H1 (cell line): Measurements from ENCODE around the gene CLDN6. TPM values are rescaled to one million over a fixed set of nuclear protein-coding genes. Genes with fewer than 3 reads are reported as not detected.

Experiments used
- CTCF ChIA-PET: fragments of 300-600 bp; sonication (Branson Sonifier 250); formaldehyde crosslinking; loops from one replicate; lab custom pipeline; 2021; ENCODE audit not compliant: partially characterized antibody; lab: Charles Lee
- POLR2A ChIA-PET: fragments of 300-600 bp; sonication (Branson Sonifier 250); formaldehyde crosslinking; loops from one replicate; lab custom pipeline; 2021; ENCODE audit warnings: inconsistent platforms; ENCODE audit not compliant: partially characterized antibody; lab: Charles Lee
- DNase-seq, 2 experiments: peaks; one replicate each; pipeline versions ENCODE4 v3.0.0 to v3.0.0-alpha.2; 2010 to 2022; ENCODE audit warnings: low spot score in 2 of 2, low read depth in 1 of 2, mixed read lengths in 1 of 2
- FAIRE-seq: peaks from 2 replicates; lab custom pipeline; 2011; peaks lifted over from hg19 to GRCh38; lab: Jason Lieb, UNC
- H2AFZ ChIP-seq: 2 replicates; pipeline ENCODE4 v1.8.1; 2012; ENCODE audit warnings: low read length, inconsistent platforms
- H2AK5ac ChIP-seq: 2 replicates; pipeline ENCODE4 v1.6.1; 2013; ENCODE audit warnings: low read depth, low read length
- H2BK120ac ChIP-seq: replicated peaks from 2 replicates; pipeline ENCODE3; 2013; ENCODE audit warnings: low read depth, low read length, inconsistent platforms
- H2BK12ac ChIP-seq: 2 replicates; pipeline ENCODE4 v1.6.1; 2013; ENCODE audit warnings: low read depth, low read length
- H2BK15ac ChIP-seq: 2 replicates; pipeline ENCODE4 v1.6.1; 2013; ENCODE audit warnings: low read length
- H2BK20ac ChIP-seq: 2 replicates; pipeline ENCODE4 v1.6.1; 2013; ENCODE audit warnings: low read length
- H2BK5ac ChIP-seq: 2 replicates; pipeline ENCODE4 v1.6.1; 2013; ENCODE audit warnings: low read depth, low read length
- H3K14ac ChIP-seq: 2 replicates; pipeline ENCODE4 v1.6.1; 2013; ENCODE audit warnings: inconsistent platforms; ENCODE audit not compliant: insufficient read length
- H3K18ac ChIP-seq: 2 replicates; pipeline ENCODE4 v1.6.1; 2013; ENCODE audit warnings: low read length; ENCODE audit errors: extremely low read depth
- H3K23ac ChIP-seq: 2 replicates; pipeline ENCODE4 v1.6.1; 2013; ENCODE audit warnings: inconsistent platforms; ENCODE audit not compliant: insufficient read length
- H3K23me2 ChIP-seq: 2 replicates; pipeline ENCODE4 v1.6.1; 2013; ENCODE audit warnings: low read depth, low read length
- H3K27ac ChIP-seq: 2 replicates; pipeline ENCODE4 v1.6.1; 2011; ENCODE audit warnings: low read depth, low read length, inconsistent platforms
- H3K27me3 ChIP-seq, 4 experiments: replicated peaks in 1 of 4; 1 replicate in 1 of 4; 2 replicates in 3 of 4; pipeline versions ENCODE4 v1.6.1 to v1.8.1; 2011 to 2013; ENCODE audit warnings: low read length in 3 of 4, mild to moderate bottlenecking in 3 of 4, inconsistent platforms in 2 of 4, mixed read lengths in 2 of 4, moderate library complexity in 1 of 4; ENCODE audit not compliant: control insufficient read depth in 3 of 4, insufficient read depth in 3 of 4; ENCODE audit errors: extremely low read depth in 1 of 4
- H3K36me3 ChIP-seq, 4 experiments: 2 replicates each; pipeline versions ENCODE4 v1.6.1 to v1.8.1; 2011 to 2013; ENCODE audit warnings: mild to moderate bottlenecking in 4 of 4, low read length in 3 of 4, moderate library complexity in 2 of 4, control low read depth in 1 of 4, inconsistent platforms in 1 of 4; ENCODE audit not compliant: insufficient read depth in 4 of 4, control insufficient read depth in 2 of 4
- H3K4ac ChIP-seq: replicated peaks from 2 replicates; pipeline ENCODE3; 2013; ENCODE audit warnings: low read length, low read depth, mixed read lengths, inconsistent platforms; ENCODE audit not compliant: insufficient read length
- H3K4me1 ChIP-seq, 4 experiments: replicated peaks in 1 of 4; 1 replicate in 1 of 4; 2 replicates in 3 of 4; pipeline versions ENCODE4 v1.6.1 to v1.8.1; 2011 to 2013; ENCODE audit warnings: low read length in 3 of 4, inconsistent platforms in 2 of 4, mixed read lengths in 1 of 4; ENCODE audit not compliant: insufficient read depth in 4 of 4, control insufficient read depth in 3 of 4
- H3K4me2 ChIP-seq, 2 experiments: 2 replicates each; pipeline versions ENCODE4 v1.6.1 to v1.8.1; 2011 to 2013; ENCODE audit warnings: low read depth in 2 of 2, low read length in 2 of 2, control low read depth in 1 of 2, inconsistent platforms in 1 of 2, mild to moderate bottlenecking in 1 of 2; ENCODE audit not compliant: insufficient read depth in 1 of 2
- H3K4me3 ChIP-seq, 4 experiments: fragments of 200-600, 300-600 bp in 1 of 4; sonication (generic), shearing (Covaris generic), sonication (Bioruptor Twin) in 1 of 4; 2 replicates each; pipeline versions ENCODE4 v1.5.1 to v1.8.1; 2011 to 2016; ENCODE audit warnings: low read length in 4 of 4, low read depth in 3 of 4, control low read depth in 2 of 4, inconsistent platforms in 2 of 4, mild to moderate bottlenecking in 2 of 4, mixed read lengths in 1 of 4, moderate library complexity in 1 of 4; ENCODE audit not compliant: insufficient read depth in 2 of 4; ENCODE audit errors: extremely low read depth in 1 of 4
- H3K56ac ChIP-seq: replicated peaks from 2 replicates; pipeline ENCODE3; 2013; ENCODE audit warnings: low read depth, mild to moderate bottlenecking, mixed read lengths, low read length, inconsistent platforms; ENCODE audit not compliant: insufficient read length
- H3K79me1 ChIP-seq: 2 replicates; pipeline ENCODE4 v1.6.1; 2013; ENCODE audit warnings: low read depth, low read length, control low read depth
- H3K79me2 ChIP-seq, 2 experiments: 2 replicates each; pipeline versions ENCODE4 v1.6.1 to v1.8.1; 2012 to 2013; ENCODE audit warnings: low read length in 2 of 2, mild to moderate bottlenecking in 2 of 2, inconsistent platforms in 1 of 2; ENCODE audit not compliant: insufficient read depth in 2 of 2, control insufficient read depth in 1 of 2
- H3K9ac ChIP-seq, 4 experiments: replicated peaks in 1 of 4; 1 replicate in 1 of 4; 2 replicates in 3 of 4; pipeline versions ENCODE4 v1.6.1 to v1.8.1; 2011 to 2013; ENCODE audit warnings: low read depth in 3 of 4, low read length in 3 of 4, control low read depth in 2 of 4, mild to moderate bottlenecking in 2 of 4, moderate library complexity in 2 of 4, inconsistent platforms in 1 of 4; ENCODE audit errors: extremely low read depth in 1 of 4
- H3K9me3 ChIP-seq, 2 experiments: 2 replicates each; pipeline versions ENCODE4 v1.6.1 to v1.8.1; 2012 to 2013; ENCODE audit warnings: mild to moderate bottlenecking in 2 of 2, moderate library complexity in 2 of 2, control low read depth in 1 of 2, inconsistent platforms in 1 of 2, low read depth in 1 of 2, low read length in 1 of 2, mixed read lengths in 1 of 2; ENCODE audit not compliant: insufficient read depth in 2 of 2
- H4K20me1 ChIP-seq, 2 experiments: replicated peaks in 1 of 2; 2 replicates each; pipeline versions ENCODE3 to v1.8.1; 2011 to 2013; ENCODE audit warnings: inconsistent platforms in 2 of 2, low read length in 2 of 2, mild to moderate bottlenecking in 1 of 2; ENCODE audit not compliant: insufficient read depth in 2 of 2, control insufficient read depth in 1 of 2
- H4K5ac ChIP-seq: 2 replicates; pipeline ENCODE4 v1.6.1; 2013; ENCODE audit warnings: low read length, low read depth, mixed read lengths, inconsistent platforms; ENCODE audit not compliant: insufficient read length
- H4K8ac ChIP-seq: 2 replicates; pipeline ENCODE4 v1.8.0; 2013; ENCODE audit warnings: mild to moderate bottlenecking, moderate library complexity, low read length, inconsistent platforms; ENCODE audit not compliant: insufficient read depth; ENCODE audit errors: extremely low read depth
- H4K91ac ChIP-seq: replicated peaks from 2 replicates; pipeline ENCODE3; 2013; ENCODE audit warnings: low read length, mixed read lengths, inconsistent platforms; ENCODE audit not compliant: insufficient read length
- BCL11A ChIP-seq, 2 experiments: IDR thresholded peaks; one replicate each; pipeline ENCODE4 v1.6.1; 2011; ENCODE audit warnings: low read depth in 2 of 2, low read length in 2 of 2, mild to moderate bottlenecking in 2 of 2
- BRCA1 ChIP-seq: IDR thresholded peaks from 2 replicates; pipeline ENCODE4 v1.6.1; 2012; ENCODE audit warnings: low read depth, low read length, improper control_type of control experiment
- CHD1 ChIP-seq: IDR thresholded peaks from 2 replicates; pipeline ENCODE4 v1.6.1; 2012; ENCODE audit warnings: low read depth, low read length, improper control_type of control experiment
- E2F6 ChIP-seq: IDR thresholded peaks from 2 replicates; pipeline ENCODE4 v1.6.1; 2012; ENCODE audit warnings: inconsistent platforms
- EP300 ChIP-seq, 2 experiments: IDR thresholded peaks; 1 replicate in 1 of 2; 2 replicates in 1 of 2; pipeline ENCODE4 v1.6.1; 2011 to 2012; ENCODE audit warnings: low read depth in 2 of 2, low read length in 2 of 2, mild to moderate bottlenecking in 2 of 2, borderline replicate concordance in 1 of 2, inconsistent platforms in 1 of 2, moderate library complexity in 1 of 2
- GABPA ChIP-seq: IDR thresholded peaks from 2 replicates; pipeline ENCODE4 v1.6.1; 2011; ENCODE audit warnings: mild to moderate bottlenecking, low read length, moderate library complexity, borderline replicate concordance; ENCODE audit not compliant: insufficient read depth
- SAP30 ChIP-seq: fragments of 300-600 bp; sonication (generic); IDR thresholded peaks from 2 replicates; pipeline ENCODE4 v1.7.1; 2012; ENCODE audit warnings: low read length, moderate library complexity, mild to moderate bottlenecking, inconsistent platforms; ENCODE audit not compliant: insufficient read depth, insufficient replicate concordance
- TBP ChIP-seq: IDR thresholded peaks from 2 replicates; pipeline ENCODE4 v1.6.1; 2011; ENCODE audit warnings: low read depth, low read length, improper control_type of control experiment
- WGBS, 2 experiments: shearing (Covaris generic) in 1 of 2; methylation state at CpG; one replicate each; pipeline versions ENCODE4 v1.1.6 to v1.1.7; 2013 to 2015; ENCODE audit warnings: low lambda C conversion rate in 2 of 2, mixed read lengths in 2 of 2, inconsistent platforms in 1 of 2, low coverage in 1 of 2, missing lambda C conversion rate in 1 of 2; ENCODE audit not compliant: insufficient replicate concordance in 2 of 2, insufficient coverage in 1 of 2, insufficient read length in 1 of 2; ENCODE audit errors: extremely low coverage in 1 of 2, missing lambda C conversion rate in 1 of 2; 5-methylcytosine and 5-hydroxymethylcytosine counted together
- polyA plus RNA-seq, 7 experiments: library from polyadenylated mRNA; depleted of rRNA in 3 of 7; stranded (reverse) in 5 of 7; unstranded in 2 of 7; fragments of >200 nt in 5 of 7; fragments of 200-250 nt in 2 of 7; gene quantifications; 1 replicate in 5 of 7; 2 replicates in 1 of 7; 4 replicates in 1 of 7; pipeline versions ENCODE4 v1.2.1 to v1.2.3, GENCODE V29; 2011 to 2013; ENCODE audit warnings: missing spikeins in 2 of 7, mixed read lengths in 2 of 7
- total RNA-seq: library from RNA; stranded (reverse); fragmentation: NEBNext Ultra II Directional; extraction: Animal tissue kit (Norgen Biotek cat#: 25700); gene quantifications from 2 replicates; pipeline ENCODE4 v1.2.1, GENCODE V29; 2021

CLDN6 gene
- total and polyA plus RNA-seq, 2 of the 8 experiments (the other 6 are each of a cell fraction or from before 2014, with no cell fraction given) = 747 to 1,115 TPM

GRCh38 chr16:2969545-2970521 is 48.1 kb downstream of the CLDN6 start:
- H2BK12ac ChIP-seq = peak overlapping the region; percentile 50; the same call in 1 of the 2 replicates
- H3K56ac ChIP-seq = peak overlapping the region; percentile 80
- H3K4me1 ChIP-seq = peaks cover 0 to 27% (median 13%) of the 10 kb centered on the region in 4 experiments; a peak in 6 of 7 replicates
- H3K4me3 ChIP-seq = peak overlapping the region; percentile 74 to 94 (median 80)
- H3K79me1 ChIP-seq = peaks cover 12% of the 10 kb centered on the region
- ChIA-PET POLR2A (interaction anchor here (0.6 to 25.4 kb wide), 22 partner anchors 10 to 1220 kb away, joined by 3 to 455 read pairs (median 4); partner anchors contain the start of genes CLDN6, CLDN9, FLYWCH1 and HCFC1R1), CTCF (interaction anchor here (0.6 to 2.6 kb wide), 16 partner anchors 8 to 127 kb away, joined by 3 to 9 read pairs (median 4); partner anchors contain the start of gene TNFRSF12A)
- 0 out of 2 replicates have a peak overlapping the region, but pooled peaks have one; percentile 52 for H2BK5ac ChIP-seq
- H3K9me3 ChIP-seq = no peaks in the 10 kb centered on the region
- FAIRE-seq (no peak), DNase-seq (peak in 1 of 2 experiments; percentile 90)
- no peak overlapping the region for H2AFZ ChIP-seq
- peak overlapping the region; percentile 87 for H4K8ac ChIP-seq
- peak overlapping the region; percentile 62 for H4K91ac ChIP-seq
- no peak overlapping the region for H2AK5ac ChIP-seq
- peaks cover 15 to 32% (median 23%) of the 10 kb centered on the region in 4 experiments; a peak in 6 of 7 replicates for H3K27me3 ChIP-seq
- 4% methylated on average over 58 of the region's 83 CpGs; no CpG with 5 or more reads in 1 of the 2 experiments for WGBS, 2 experiments
- peaks cover 0 to 2% of the 10 kb centered on the region in 2 experiments; a peak in 1 of 4 replicates for H3K79me2 ChIP-seq
- H3K18ac ChIP-seq = peak overlapping the region; percentile 38
- H2BK20ac ChIP-seq = no peak overlapping the region
- no peak overlapping the region for H3K23ac ChIP-seq
- peak overlapping the region; percentile 48; the same call in 1 of the 2 replicates for H3K27ac ChIP-seq
- no peak overlapping the region for H2BK15ac ChIP-seq
- H3K23me2 ChIP-seq = peaks cover 9% of the 10 kb centered on the region
- no peak overlapping the region for H2BK120ac ChIP-seq
- H3K14ac ChIP-seq = no peak overlapping the region
- peaks cover 13 to 26% (median 17%) of the 10 kb centered on the region in 4 experiments for H3K36me3 ChIP-seq
- peak overlapping the region; percentile 22 for H4K5ac ChIP-seq
- H3K4ac ChIP-seq = peak overlapping the region; percentile 74
- H4K20me1 ChIP-seq = peaks cover 24 to 26% of the 10 kb centered on the region in 2 experiments
- H3K4me2 ChIP-seq = peak overlapping the region; percentile 81 to 100
- peak overlapping the region; percentile 61 to 94 (median 78) for H3K9ac ChIP-seq
- TF ChIP-seq BCL11A (IDR thresholded peaks at IDR 0.05; ENCODE audit: low read depth in 2 of 2, low read length in 2 of 2) (no peak), CHD1 (no peak), E2F6 (no peak), EP300 (IDR thresholded peaks at IDR 0.05; ENCODE audit: borderline replicate concordance in 1 of 2, low read depth in 2 of 2, low read length in 2 of 2) (no peak), BRCA1 (no peak), TBP (0 out of 2 replicates have a peak, but pooled peaks have one; percentile 24), SAP30 (no peak), GABPA (peak; percentile 44; the same call in 1 of the 2 replicates)
